GM04504 (cell line): Measurements from ENCODE around the gene C7orf25.

Source experiments
- DNase-seq: peaks from one replicate; pipeline ENCODE4 v3.0.0-alpha.2; 2012; ENCODE audit warnings: low read depth

The C7orf25 gene

GRCh38 chr7:42911454-42912447 lies at the start of gene C7orf25:
C7orf25 (minus strand) TSS chr7:42912070; CDS start chr7:42910900, 1,170 bp downstream.
- peak; percentile 80 for DNase-seq

DNA sequence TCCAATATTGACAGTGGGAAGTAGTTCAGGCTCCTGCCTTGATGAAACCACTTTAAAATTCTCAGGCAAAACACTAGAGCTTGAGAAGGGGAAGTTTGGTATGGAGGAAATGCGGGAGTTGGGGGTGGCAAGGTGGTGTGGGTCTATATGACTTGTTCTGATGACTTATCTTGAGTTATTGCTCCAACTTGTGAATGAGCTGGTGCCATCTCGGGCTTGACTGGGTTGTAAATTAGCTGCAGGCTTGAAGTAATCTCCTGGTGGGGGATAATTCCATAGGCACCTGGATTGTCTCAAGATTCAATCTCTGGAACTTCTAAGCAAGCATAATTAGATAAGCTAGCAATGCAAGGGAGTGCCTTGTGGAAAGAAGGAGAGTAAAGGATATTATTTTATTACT lies 49.3 kb upstream of the C7orf25 start:
- no peak for DNase-seq

DNA sequence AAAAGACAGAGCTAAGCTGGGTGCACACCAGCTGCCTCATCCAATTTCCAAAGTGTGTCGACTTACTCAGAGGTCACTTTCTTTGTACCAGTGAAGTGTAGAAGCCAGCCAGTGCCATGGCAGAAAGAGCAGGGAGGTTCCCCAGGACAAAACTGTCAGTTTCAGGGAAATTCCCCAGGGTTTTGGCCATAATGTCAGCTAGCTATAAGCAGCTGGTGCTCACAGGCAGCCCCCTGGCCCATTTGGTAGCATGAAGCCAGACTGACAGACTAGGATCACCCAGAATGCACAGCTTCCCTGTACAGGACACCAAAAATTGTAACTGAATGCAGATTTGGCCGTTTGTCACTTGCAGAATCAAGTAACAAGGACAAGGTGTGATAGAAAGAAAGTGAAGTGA lies 48.9 kb upstream of the C7orf25 start:
- DNase-seq = no peak

- no peak for DNase-seq
Measured at GRCh38 chr7:42959549-42959948, 47.7 kb upstream of the C7orf25 start.

GRCh38 chr7:42956062-42956461 lies 44.2 kb upstream of the C7orf25 start:
- DNase-seq = no peak

DNA sequence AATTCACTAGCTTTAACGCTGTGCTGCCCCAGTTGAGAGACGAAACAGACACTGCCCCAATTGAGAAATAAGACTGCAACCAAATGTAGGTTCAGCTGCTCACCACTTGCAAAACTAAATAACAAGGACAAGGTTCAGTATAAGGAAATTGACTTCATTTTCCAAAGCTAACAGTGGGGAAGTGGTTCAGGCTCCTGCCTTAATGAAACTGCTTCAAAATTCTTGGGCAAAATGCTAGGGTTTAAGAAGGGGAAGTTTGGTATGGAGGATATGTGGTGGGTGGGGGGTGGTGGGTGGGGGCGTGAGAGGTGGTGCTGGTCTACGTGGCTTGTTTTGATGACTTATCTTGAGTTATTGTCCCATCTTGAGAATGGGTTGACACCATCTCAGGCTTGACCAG lies 42.1 kb upstream of the C7orf25 start:
- DNase-seq = no peak

DNA sequence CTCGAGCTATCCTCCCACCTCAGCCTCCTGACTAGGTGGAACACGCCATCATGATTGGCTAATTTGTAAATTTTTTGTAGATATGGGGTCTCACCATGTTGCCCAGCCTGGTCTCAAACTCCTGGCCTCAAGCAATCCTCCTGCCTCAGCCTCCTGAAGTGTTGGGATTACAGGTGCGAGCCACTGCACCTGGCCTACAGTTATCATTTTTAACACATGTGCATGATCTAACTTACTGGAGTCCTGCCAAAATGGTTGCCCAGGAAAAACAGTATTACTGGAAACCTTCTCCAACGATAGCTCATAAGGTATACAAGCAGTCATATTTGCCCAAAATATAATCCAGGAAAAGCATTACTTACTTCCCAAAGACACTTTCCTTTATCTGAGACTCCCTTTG lies 40.5 kb upstream of the C7orf25 start:
- DNase-seq = no peak

- DNase-seq = no peak
Measured at GRCh38 chr7:42950417-42950816, 38.5 kb upstream of the C7orf25 start.

GRCh38 chr7:42947521-42947920 lies 35.7 kb upstream of the C7orf25 start:
- DNase-seq = no peak

DNA sequence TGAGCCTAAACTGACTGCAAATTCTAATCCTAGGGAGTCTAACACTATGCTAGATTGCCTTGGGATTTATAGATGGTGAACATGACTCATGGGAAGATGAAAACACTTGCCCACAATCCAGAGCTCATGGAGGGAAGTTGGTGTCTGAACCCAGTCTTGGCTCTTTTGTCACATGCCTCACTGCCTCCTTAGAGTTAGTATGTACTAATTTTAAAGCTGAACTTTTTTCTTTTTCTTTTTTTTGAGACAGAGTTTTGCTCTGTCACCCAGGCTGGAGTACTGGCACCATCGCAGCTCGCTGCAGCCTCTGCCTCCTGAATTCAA lies 34.7 kb upstream of the C7orf25 start:
- DNase-seq = no peak

DNA sequence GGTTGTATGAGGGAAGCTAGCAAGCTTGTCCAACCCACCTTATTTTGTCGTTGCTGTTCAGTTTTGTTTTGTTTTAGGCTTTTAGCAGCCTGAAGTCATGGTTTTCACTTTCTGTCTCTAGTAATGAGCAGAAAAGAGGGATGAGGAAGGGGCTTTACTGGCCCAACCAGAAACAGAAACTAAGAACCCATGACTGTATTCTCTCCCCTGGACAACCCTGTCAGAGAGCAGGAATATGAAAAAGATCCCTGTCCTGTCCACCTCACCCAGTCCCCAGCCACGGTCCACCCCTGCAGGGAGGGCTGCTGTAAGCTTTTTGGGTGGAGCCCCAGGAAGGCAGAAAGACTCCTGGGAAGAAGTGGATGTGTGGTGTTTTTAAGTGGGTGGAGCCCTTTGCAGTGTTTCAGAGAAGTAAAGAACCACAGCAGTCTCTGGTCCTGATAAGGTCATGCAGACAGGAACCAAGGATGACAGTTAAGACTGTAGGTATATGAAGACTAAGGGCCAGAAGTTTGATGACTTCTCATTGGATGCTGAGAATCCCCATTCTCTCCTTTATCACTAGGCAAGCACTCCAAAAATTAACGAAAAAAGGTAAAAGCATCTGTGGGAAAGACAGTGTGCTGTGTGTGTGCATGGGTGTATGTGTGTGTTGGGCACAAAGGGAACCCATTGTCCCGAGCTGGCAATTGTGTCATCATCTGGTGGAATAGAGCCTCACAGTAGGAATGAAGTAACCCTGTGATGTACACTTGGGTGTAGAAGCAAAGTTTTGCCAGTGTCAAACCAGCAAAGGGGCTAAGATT lies 34.2 kb upstream of the C7orf25 start:
- DNase-seq = no peak

- DNase-seq = peak; percentile 54
Measured at GRCh38 chr7:42940985-42941847, 29.3 kb upstream of the C7orf25 start.

- no peak for DNase-seq
Measured at GRCh38 chr7:42939457-42940240, 27.8 kb upstream of the C7orf25 start.

GRCh38 chr7:42935861-42936260 lies 24.0 kb upstream of the C7orf25 start:
- no peak for DNase-seq

DNA sequence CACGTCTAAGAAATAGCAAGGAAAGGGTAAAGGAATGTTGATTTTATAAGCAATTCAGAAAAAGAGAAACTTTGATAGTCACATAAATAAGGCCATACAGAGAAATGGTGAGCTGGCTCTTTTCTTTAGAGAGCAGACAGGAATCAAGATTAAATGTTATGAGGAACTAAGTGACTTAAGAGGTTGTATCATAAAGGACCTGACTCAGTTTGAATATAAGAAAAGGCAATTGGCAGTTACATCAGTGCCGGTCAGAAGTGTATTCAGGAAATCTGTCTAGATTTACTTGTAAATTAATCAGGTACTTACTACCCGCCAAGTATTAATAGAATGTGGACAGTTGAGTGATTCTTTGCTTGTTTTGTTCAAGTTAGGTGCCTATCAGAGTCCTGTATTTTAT lies 22.4 kb upstream of the C7orf25 start:
- no peak for DNase-seq

GRCh38 chr7:42932811-42933591 lies 21.1 kb upstream of the C7orf25 start:
- no peak for DNase-seq

GRCh38 chr7:42931834-42932651 lies 20.2 kb upstream of the C7orf25 start, which contains the start of the genes MRPL32 and PSMA2:
MRPL32 (plus strand) TSS chr7:42932376; CDS start chr7:42932387, 11 bp downstream.
PSMA2 (minus strand) TSS chr7:42932174; CDS start chr7:42932158, 16 bp downstream.
- peak; percentile 95 for DNase-seq

- no peak for DNase-seq
Measured at GRCh38 chr7:42931447-42931833, 19.6 kb upstream of the C7orf25 start.

DNA sequence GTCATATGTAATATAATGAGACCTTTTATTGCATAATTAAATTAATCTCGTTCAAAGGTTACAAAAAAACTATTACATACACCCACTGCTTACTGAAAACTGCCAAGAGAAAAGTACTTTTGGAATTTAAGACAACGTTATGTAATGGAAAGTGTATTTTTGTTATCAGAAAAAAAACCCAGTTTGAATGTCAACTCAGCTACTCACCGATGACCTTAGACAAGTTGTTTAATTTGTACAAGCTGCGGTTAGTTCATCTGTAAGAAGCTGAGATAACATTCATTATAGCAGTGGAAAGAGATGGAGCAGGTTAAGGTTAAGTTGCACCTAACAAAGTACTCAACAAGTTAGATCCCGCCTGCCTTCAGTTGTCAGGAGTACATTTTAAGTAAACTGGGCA lies 19.0 kb upstream of the C7orf25 start:
- DNase-seq = no peak
